B cell (primary cell): ENCODE measurements around the gene CDKAL1. TPM values are rescaled to one million over a fixed set of nuclear protein-coding genes. Genes with fewer than 3 reads are reported as not detected.
"Not testable (repeated sequence)": the region's sequence is repeated elsewhere in the genome, so short reads cannot be mapped to it uniquely, and the experiment has no call there.

ENCODE experiments used
- ATAC-seq: fragments of 200-7000 bp; cut with Tn5 transposase; one replicate; pipeline ENCODE4 v1.10.0; 2021; ENCODE audit warnings: low read depth, mild to moderate bottlenecking, moderate number of reproducible peaks, moderate library complexity
- CTCF ChIA-PET: fragments of 350-600 bp; sonication (Branson Sonifier 250); formaldehyde crosslinking; loops from one replicate; lab custom pipeline; 2021; ENCODE audit warnings: antibody characterized with exemption, inconsistent platforms; lab: Charles Lee
- POLR2A ChIA-PET: fragments of 350-600 bp; sonication (Branson Sonifier 250); formaldehyde crosslinking; loops from one replicate; lab custom pipeline; 2021; ENCODE audit warnings: antibody characterized with exemption; lab: Charles Lee
- DNase-seq: peaks from one replicate; pipeline ENCODE4 v3.0.0; 2013
- H2AFZ ChIP-seq: 2 replicates; pipeline ENCODE4 v1.6.1; 2012; ENCODE audit warnings: mild to moderate bottlenecking, low read depth, low read length; ENCODE audit not compliant: insufficient read depth, poor library complexity, severe bottlenecking
- H3K27ac ChIP-seq, 2 donors: 1 replicate in 1 of 2; 2 replicates in 1 of 2; pipeline ENCODE4 v1.5.1; 2012 to 2013; ENCODE audit warnings: low read length in 2 of 2, mild to moderate bottlenecking in 2 of 2, moderate library complexity in 1 of 2
- H3K27me3 ChIP-seq, 4 experiments: fragments of 200-600 bp in 1 of 4; sonication (generic) in 1 of 4; replicated peaks in 1 of 4; 1 replicate in 2 of 4; 2 replicates in 2 of 4; pipeline versions ENCODE4 v1.6.1 to v1.7.0; 2013 to 2016; ENCODE audit warnings: low read length in 3 of 4, mild to moderate bottlenecking in 2 of 4, mixed read lengths in 1 of 4, moderate library complexity in 1 of 4; ENCODE audit not compliant: insufficient read depth in 4 of 4, control insufficient read depth in 3 of 4; ENCODE audit errors: control extremely low read depth in 1 of 4
- H3K36me3 ChIP-seq, 2 experiments: replicated peaks in 1 of 2; 1 replicate in 1 of 2; 2 replicates in 1 of 2; pipeline versions ENCODE4 v1.6.1 to v1.7.1; 2013; ENCODE audit warnings: low read length in 1 of 2; ENCODE audit not compliant: insufficient read depth in 2 of 2, control insufficient read depth in 1 of 2; ENCODE audit errors: control extremely low read depth in 1 of 2, extremely low read depth in 1 of 2
- H3K4me1 ChIP-seq, 2 donors: fragments of 200-600 bp in 1 of 2; sonication (generic) in 1 of 2; 1 replicate in 1 of 2; 2 replicates in 1 of 2; pipeline versions ENCODE4 v1.5.1 to v1.6.1; 2013 to 2017; ENCODE audit warnings: low read length in 2 of 2; ENCODE audit not compliant: control insufficient read depth in 2 of 2, insufficient read depth in 2 of 2
- H3K4me2 ChIP-seq: replicated peaks from 2 replicates; pipeline ENCODE3; 2012; ENCODE audit warnings: mild to moderate bottlenecking, low read depth, low read length; ENCODE audit not compliant: poor library complexity, severe bottlenecking
- H3K4me3 ChIP-seq, 5 experiments: fragments of 200-600 bp in 1 of 5; sonication (generic) in 1 of 5; 1 replicate in 3 of 5; 2 replicates in 2 of 5; pipeline versions ENCODE4 v1.5.1 to v1.7.0; 2011 to 2016; ENCODE audit warnings: low read length in 4 of 5, mild to moderate bottlenecking in 4 of 5, low read depth in 2 of 5, control low read depth in 1 of 5, moderate library complexity in 1 of 5; ENCODE audit not compliant: insufficient read depth in 1 of 5; ENCODE audit errors: control extremely low read depth in 1 of 5, extremely low read depth in 1 of 5
- H3K79me2 ChIP-seq: fragments of 200-600 bp; sonication (generic); one replicate; pipeline ENCODE4 v1.6.0; 2016; ENCODE audit warnings: low read length; ENCODE audit not compliant: control insufficient read depth, insufficient read depth
- H3K9ac ChIP-seq: fragments of 200-600 bp; sonication (generic); 2 replicates; pipeline ENCODE4 v1.6.1; 2017; ENCODE audit warnings: mild to moderate bottlenecking, low read length, moderate library complexity
- H3K9me3 ChIP-seq, 3 donors: one replicate each; pipeline versions ENCODE4 v1.6.1 to v1.7.1; 2013; ENCODE audit warnings: low read length in 2 of 3; ENCODE audit not compliant: control insufficient read depth in 2 of 3, insufficient read depth in 1 of 3; ENCODE audit errors: control extremely low read depth in 1 of 3
- H4K20me1 ChIP-seq: 2 replicates; pipeline ENCODE4 v1.6.0; 2012; ENCODE audit warnings: mild to moderate bottlenecking, low read length; ENCODE audit not compliant: insufficient read depth, control insufficient read depth, poor library complexity, severe bottlenecking
- H3K27ac Mint-ChIP-seq: one replicate; pipeline ENCODE4 v1.8.0; 2021; ENCODE audit warnings: mixed read lengths
- H3K27me3 Mint-ChIP-seq: one replicate; pipeline ENCODE4 v1.8.0; 2021; ENCODE audit warnings: mixed read lengths
- H3K4me1 Mint-ChIP-seq: one replicate; pipeline ENCODE4 v1.8.0; 2021; ENCODE audit warnings: mixed read lengths
- H3K4me3 Mint-ChIP-seq: one replicate; pipeline ENCODE4 v1.8.0; 2021; ENCODE audit warnings: mixed read lengths
- H3K9me3 Mint-ChIP-seq: one replicate; pipeline ENCODE4 v1.8.0; 2022; ENCODE audit warnings: mixed read lengths; ENCODE audit not compliant: insufficient read depth
- CTCF ChIP-seq: fragments of 200-600 bp; IDR thresholded peaks from one replicate; pipeline ENCODE4 v1.8.0; 2022; ENCODE audit warnings: antibody characterized with exemption, mild to moderate bottlenecking
- EZH2 ChIP-seq: IDR thresholded peaks from 2 replicates; pipeline ENCODE4 v1.6.1; 2012; ENCODE audit warnings: borderline replicate concordance, low read depth, mild to moderate bottlenecking, moderate library complexity, low read length; ENCODE audit not compliant: insufficient read depth, poor library complexity, severe bottlenecking
- WGBS: methylation state at CpG from one replicate; pipeline ENCODE4 v1.1.5; 2013; ENCODE audit warnings: missing lambda C conversion rate; ENCODE audit not compliant: insufficient coverage; 5-methylcytosine and 5-hydroxymethylcytosine counted together
- intact Hi-C: fragments of 100-400 bp; cut with micrococcal nuclease; formaldehyde crosslinking; loops from one replicate; pipeline ENCODE4 v1.10.0; 2022
- polyA plus RNA-seq: library from polyadenylated mRNA; depleted of rRNA; stranded (reverse); fragments of >200 nt; gene quantifications from 2 replicates; pipeline ENCODE4 v1.2.3, GENCODE V29; 2012
- total RNA-seq, 2 donors: library from RNA; stranded (reverse); fragments of 120-200 nt in 1 of 2; gene quantifications; 1 replicate in 1 of 2; 2 replicates in 1 of 2; pipeline versions ENCODE4 v1.2.3 to v1.2.4, GENCODE V29; 2013 to 2022

Gene CDKAL1
- total and polyA plus RNA-seq, 2 donors (not counting 1 experiment from before 2014, with no cell fraction given): 6.1 to 33.3 TPM

- no peaks in the 10 kb centered on the region for H3K79me2 ChIP-seq
- no peak overlapping the region for H3K4me3 ChIP-seq
These were observed 76.5 kb downstream of the CDKAL1 start for GRCh38 chr6:20610636-20611370.

GRCh38 chr6:20617537-20617936 lies 83.3 kb downstream of the CDKAL1 start:
- H3K36me3 ChIP-seq, intact Hi-C loops, H3K27ac ChIP-seq, CTCF ChIA-PET, H4K20me1 ChIP-seq, H3K4me2 ChIP-seq, ATAC-seq, H3K9me3 Mint-ChIP-seq, H3K9me3 ChIP-seq, H3K27ac Mint-ChIP-seq, H3K27me3 Mint-ChIP-seq, H3K27me3 ChIP-seq, H3K4me3 ChIP-seq, H3K79me2 ChIP-seq, H3K4me1 ChIP-seq, DNase-seq, H3K4me3 Mint-ChIP-seq, H3K9ac ChIP-seq, H2AFZ ChIP-seq, POLR2A ChIA-PET, H3K4me1 Mint-ChIP-seq: not testable (repeated sequence)
- 90% methylated on average over 2 of the region's 3 CpGs for WGBS

More at GRCh38 chr6:20610636-20611370, 76.5 kb downstream of the CDKAL1 start:
- ATAC-seq (no peak), DNase-seq (no peak)
- WGBS: no CpG with 5 or more reads among the region's 2 CpGs
- H3K9me3 ChIP-seq: no peaks in the 10 kb centered on the region
- Mint-ChIP-seq H3K27ac (no peak overlapping the region), H3K9me3 (peaks cover 4% of the 10 kb centered on the region), H3K4me1 (peaks cover 16% of the 10 kb centered on the region), H3K4me3 (no peak overlapping the region), H3K27me3 (no peaks in the 10 kb centered on the region)
- no peak overlapping the region for H2AFZ ChIP-seq
- no peak overlapping the region for H3K4me2 ChIP-seq
- H3K9ac ChIP-seq: no peak overlapping the region
- H3K36me3 ChIP-seq: peaks cover 1 to 3% of the 10 kb centered on the region in 2 experiments
- H3K27ac ChIP-seq: no peak overlapping the region
- no peaks in the 10 kb centered on the region for H3K4me1 ChIP-seq
- TF ChIP-seq CTCF (no peak), EZH2 (no peak)
- ChIA-PET CTCF (no interaction called here), POLR2A (no interaction called here)
- intact Hi-C loops: no loop called here
- H3K27me3 ChIP-seq: no peaks in the 10 kb centered on the region
- no peaks in the 10 kb centered on the region for H4K20me1 ChIP-seq
